Inflammatory macrophage treated with lipopolysaccharide for 1 hour (primary cell): ENCODE data around the gene TOGARAM1.
A peak's percentile ranks its signal among the peaks of the same experiment; 100 is the strongest.

Experiments used
- DNase-seq, 2 donors: peaks; one replicate each; pipeline ENCODE4 v3.0.0-alpha.2; 2020 to 2022

Gene TOGARAM1

DNA sequence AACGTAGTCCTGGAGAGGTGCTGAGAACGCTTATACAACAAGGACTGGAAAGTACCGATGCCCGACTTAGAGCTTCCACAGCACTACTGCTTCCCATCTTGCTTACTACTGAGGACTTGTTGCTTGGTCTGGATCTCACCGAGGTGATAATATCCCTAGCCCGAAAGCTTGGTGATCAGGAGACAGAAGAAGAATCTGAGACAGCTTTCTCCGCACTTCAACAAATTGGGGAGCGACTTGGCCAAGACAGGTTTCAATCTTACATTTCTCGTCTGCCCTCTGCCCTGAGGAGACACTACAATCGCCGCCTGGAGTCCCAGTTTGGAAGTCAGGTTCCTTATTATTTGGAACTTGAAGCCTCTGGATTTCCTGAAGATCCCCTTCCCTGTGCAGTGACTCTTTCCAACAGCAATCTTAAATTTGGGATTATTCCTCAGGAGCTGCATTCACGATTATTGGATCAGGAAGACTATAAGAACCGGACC lies 1.1 kb downstream of the TOGARAM1 start:
- peak in 1 of 2 donors; percentile 7 for DNase-seq

DNA sequence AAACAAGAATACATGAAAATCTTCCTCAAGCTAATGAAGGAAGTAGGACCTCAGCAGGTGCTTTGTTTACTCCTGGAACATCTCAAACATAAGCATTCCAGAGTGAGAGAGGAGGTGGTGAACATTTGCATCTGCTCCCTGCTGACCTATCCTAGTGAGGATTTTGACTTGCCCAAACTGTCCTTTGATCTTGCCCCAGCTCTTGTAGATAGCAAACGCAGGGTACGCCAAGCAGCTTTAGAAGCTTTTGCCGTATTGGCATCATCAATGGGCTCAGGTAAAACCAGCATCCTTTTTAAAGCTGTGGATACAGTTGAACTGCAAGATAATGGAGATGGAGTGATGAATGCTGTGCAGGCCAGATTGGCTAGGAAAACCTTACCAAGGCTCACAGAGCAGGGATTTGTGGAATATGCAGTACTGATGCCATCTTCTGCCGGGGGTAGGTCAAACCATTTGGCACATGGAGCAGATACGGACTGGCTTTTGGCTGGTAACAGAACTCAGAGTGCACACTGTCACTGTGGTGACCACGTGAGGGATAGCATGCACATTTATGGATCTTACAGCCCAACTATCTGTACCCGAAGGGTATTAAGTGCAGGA lies 1.9 kb downstream of the TOGARAM1 start:
- no peak for DNase-seq

DNA sequence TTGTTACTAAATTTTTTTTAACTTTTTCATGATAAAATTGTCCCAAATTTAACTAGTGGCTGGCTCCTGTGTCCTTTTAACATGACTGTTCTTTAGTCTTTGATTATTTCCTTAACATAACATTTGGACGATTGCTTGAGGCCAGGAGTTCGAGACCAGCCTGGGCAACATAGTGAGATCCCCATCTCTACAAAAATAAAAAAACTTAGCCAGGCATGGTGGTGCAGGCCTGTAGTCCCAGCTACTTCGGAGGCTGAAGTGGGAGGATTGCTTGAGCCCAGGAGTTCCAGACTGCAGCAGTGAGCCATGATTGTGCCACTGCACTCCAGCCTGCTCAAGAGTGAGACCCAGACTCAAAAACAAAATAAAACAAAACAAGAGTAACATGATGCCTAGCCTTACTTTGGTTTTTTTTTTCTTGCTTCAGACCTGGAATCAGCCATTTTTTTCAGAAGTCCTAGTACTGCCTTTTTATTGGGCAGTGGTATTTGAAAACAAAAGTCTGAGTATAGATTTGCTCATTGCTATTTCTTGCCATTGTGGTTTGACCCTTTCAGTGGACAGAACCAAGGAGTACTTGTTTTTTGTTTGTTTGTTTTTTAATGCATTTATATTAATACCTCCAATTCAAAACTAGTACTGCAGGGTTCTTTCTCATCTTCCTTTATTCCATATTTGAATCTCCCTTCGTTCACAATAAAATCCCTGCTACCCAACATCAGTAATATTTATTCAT lies 4.8 kb downstream of the TOGARAM1 start:
- no peak for DNase-seq

DNA sequence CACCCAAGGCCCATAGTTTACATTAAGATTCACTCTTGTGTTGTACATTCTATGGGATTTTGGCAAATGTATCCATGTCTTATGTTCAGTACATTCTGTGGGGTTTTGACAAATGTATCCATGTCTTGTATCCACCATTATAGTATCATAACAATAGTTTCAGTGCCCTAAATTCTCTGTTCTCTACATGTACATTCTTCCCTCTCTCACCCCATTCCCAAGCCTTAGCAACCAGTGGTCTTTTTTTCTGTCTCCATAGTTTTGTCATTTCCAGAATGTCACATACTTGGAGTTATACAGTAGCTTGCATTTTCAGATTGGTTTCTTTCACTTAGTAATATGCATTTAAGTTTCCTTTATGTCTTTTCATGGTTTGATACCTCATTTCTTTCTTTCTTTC lies 6.7 kb downstream of the TOGARAM1 start:
- DNase-seq, result no peak

DNA sequence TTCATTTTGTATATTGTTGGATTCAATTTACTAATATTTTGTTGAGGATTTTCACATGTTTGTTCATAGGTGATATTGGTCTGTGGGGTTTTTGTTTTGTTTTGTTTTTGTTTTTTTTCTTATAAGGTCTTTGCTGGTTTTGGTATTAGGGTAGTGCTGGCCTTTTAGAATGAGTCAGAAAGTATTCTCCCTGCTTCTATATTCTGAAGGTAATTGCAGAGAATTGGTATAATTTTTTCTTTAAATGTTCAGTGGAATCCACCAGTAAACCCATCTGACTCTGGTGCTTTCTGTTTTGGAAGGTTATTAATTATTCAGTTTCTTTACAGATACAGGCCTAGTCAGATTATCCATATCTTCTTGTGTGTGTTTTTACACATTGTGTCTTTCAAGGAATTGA lies 8.9 kb downstream of the TOGARAM1 start:
- no peak for DNase-seq

DNA sequence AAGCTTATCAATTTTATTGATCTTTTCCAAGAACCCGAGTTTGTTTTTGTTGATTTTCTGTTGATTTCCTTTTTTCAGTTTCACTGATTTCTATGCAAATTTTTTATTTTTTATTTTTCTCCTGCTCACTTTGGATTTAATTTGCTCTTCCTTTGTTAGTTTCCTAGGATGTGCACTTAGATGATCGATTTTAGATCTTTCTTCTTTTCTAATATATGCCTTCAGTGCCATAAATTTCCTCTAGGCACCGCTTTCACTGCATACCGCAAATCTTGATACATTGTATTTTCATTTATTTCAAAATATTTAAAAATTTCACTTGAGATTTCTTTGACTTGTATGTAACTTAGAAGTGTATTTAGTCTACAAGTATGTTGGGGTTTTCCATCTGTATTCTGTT lies 9.5 kb downstream of the TOGARAM1 start:
- DNase-seq, result no peak

DNA sequence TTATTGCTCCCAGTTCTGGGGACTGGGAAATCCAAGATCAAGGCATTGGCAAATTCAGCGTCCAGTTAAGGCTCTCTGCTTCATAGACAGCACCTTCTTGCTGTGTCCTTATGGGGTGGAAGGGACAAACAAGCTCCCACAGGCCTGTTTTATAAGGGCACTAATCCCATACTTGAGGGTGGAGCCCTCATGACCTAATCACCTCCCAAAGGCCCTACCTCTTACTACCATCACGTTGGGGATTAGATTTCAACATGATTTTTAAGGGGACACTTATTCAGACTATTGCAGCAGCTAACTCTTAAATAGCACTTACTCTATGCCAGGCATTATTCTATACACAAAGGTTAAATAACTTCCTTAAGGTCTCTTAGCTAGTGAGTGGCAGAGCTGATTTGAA lies 17.3 kb downstream of the TOGARAM1 start:
- DNase-seq, result no peak

DNA sequence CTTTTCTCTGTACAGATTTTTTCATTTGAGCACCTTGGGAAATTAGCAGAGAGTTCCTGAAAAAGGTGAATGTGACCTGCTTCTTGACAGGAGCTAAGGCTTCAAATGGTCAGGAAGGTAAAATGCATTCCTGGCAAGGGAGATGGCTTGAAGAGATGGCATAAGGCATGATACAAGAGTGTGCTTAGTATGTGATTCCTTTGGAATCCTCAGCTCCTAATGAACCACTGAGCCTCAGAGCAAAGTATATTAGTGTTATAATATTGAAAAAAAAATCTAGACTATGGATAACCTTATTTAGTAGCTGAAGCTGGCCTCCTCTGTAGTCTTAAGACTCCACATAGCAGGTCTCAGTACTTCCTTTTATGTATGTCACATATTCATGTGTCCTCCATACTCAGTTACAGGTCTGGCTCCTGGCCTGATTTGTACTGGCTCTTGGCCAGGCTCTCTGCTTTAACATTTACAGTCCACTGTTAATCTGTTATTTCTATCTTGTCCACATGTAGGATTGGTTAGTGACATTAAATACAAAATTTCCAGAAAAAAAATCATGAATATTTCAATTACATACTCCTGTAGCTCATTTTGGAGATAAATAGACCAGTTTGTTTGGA lies 17.9 kb downstream of the TOGARAM1 start:
- no peak for DNase-seq

DNA sequence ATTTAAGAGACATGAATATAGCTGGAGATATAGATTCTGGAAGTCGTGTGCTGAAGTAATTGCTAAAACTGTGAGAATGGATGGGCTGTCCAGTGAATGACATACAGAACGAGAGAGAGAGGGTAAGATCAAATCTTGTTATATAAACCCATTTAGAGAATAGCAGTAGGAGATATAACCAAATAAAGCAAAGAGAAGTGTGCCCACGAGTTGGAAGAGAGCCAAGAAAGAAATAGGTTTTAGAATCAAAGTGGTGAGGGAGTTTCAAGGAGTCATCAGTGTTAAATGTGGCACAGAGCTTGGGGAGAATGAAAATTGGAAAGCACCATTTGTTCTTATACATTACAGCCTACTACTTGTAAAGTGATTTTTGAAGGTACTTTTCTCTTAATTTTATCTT lies 19.2 kb downstream of the TOGARAM1 start:
- DNase-seq, result no peak

DNA sequence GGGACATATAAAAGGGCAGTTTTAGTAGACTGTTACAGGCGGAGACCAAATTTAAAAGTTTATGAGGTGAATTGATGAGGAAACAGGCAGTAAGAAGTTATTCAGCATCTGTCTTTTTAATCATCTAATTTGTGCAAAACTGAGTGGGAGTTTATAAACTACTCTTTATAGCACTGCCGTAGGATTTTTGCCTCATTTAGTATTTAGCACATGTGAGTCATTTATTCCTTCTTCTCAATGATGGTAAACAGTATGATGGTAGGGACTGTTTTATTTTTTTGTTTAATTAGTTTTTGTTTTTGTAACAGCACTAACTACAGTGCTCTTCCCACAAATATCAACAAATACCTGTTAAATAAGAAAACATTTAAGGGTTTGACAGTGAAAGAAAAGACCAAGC lies 20.6 kb downstream of the TOGARAM1 start:
- no peak for DNase-seq

DNA sequence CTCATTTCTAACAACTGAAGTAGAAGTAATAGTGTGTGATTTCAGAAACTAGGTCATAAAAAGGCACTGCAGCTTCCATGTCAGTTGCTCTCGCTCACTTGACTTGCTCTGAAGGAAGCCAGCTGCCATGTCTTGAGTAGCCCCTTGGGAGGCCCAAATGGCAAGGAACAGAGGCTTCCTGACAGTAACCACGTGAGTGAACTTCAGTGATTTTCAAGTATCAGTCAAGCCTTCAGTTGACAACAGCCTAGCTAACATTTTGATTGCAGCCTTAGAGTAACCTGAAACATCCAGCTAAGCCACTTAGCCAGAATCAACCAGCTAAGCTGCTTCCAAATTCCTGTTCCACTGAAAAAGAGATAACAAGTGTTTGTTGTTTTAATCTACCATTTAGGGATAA lies 26.7 kb downstream of the TOGARAM1 start:
- no peak for DNase-seq

DNA sequence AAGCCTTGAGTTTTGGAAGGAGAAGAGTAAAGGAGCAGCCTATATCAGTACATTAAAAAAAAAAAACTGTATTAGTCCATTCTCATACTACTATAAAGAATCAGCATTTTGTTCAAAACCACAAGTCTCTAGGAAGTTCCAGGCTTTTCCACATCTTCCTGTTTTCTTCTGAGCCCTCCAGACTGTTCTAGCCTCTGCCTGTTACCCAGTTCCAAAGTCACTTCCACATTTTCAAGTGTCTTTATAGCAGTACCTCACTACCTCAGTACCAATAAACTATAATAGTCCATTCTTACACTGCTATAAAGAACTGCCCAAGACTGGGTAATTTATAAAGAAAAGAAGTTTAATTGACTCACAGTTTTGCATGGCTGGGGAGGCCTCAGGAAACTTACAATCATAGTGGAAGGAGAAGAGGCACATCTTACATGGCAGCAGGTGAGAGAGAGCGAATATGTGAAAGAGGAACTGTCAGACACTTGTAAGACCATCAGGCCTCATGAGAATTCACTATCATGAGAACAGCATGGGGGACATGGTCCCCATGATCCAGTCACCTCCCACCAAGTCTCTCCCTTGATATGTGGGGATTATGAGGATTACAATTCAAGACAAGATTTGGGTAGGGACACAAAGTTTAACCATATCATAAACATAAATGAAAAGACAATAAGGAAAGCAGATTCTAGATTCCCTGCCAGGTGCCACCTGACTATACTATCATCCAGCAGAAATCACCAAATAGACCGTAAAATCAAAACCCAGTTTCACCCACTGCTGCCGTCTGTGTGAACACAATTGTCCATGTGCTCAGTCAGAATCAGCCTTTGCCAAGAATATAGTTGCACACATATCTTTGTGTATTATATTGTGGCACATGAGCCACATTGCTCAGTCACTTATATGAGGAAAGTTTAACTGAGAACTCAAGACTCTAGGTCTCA lies 27.8 kb downstream of the TOGARAM1 start:
- DNase-seq, result peak; percentile 67 to 69

DNA sequence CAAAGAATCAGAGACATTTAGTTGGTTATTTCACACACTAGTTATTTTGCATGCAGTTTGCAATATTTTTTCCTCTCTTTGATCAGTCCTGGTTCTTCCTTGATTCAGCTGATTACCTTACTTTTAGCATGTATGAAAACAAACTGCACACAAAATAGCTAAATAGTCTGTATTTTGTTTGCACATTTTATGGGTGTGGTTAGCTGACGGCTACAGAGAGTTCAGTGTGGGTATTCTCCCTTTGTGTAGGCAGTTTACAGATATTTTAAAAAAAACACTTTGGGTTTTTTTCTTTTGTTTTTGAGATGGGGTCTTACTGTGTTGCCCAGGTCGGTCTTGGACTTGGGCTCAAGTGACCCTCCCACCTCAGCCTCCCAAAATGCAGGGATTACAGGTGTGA lies 28.5 kb downstream of the TOGARAM1 start:
- DNase-seq, result no peak

DNA sequence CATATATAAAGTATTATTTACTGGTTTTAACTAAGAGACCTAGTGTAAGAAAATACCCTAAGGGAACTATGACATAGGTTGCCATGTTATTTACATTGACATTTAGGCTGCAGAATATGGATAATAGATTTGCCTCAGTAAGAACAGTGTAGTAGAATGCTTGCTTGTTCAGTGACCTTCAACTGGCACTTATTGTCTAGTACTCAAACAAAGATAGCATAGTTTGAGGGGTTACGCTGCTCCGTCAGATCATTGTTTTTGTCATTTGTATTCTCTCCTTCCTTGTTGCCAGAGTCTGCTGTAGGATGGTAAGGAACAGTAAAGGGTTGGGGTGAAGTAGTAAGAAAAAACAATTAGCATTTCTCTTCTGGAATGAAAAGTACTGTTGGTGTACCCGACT lies 33.2 kb downstream of the TOGARAM1 start:
- no peak for DNase-seq

DNA sequence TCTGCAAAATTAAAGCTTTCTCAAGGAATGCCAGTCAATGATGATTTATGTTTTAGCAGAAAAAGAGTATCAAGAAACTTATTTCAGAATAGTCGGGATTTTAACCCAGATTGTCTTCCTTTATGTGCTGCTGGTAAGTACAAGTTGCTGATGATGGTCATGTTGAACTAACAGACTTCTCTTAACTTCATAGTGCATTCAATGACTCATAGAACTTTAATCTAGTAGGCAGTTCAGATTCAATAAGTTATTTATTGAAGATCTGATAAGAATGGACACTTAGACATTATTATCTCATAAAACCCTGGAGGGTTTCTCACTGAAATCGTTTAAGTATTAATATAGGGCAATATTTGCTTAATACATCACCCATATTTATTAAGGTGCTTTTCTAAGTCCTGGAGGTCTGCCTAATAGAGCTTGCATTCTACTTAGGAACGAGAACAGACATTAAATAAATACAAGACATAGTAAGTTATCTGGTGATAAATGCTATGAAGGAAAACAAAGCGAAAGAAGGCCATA lies 33.8 kb downstream of the TOGARAM1 start:
- no peak for DNase-seq

DNA sequence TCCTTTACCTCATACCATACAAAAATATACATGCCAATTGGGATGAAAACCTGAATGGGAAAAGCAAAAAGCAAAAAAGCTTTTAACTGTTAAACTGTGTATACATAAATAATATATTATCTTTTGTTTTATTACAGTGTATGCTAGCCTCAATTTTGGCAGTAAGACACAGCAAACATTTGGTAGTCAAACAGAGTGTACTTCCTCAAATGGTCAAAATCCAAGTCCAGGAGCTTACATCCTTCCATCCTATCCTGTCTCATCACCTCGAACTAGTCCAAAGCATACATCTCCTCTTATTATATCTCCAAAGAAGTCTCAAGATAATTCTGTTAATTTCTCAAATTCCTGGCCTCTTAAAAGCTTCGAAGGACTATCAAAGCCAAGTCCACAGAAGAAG lies 41.9 kb downstream of the TOGARAM1 start:
- DNase-seq, result no peak

DNA sequence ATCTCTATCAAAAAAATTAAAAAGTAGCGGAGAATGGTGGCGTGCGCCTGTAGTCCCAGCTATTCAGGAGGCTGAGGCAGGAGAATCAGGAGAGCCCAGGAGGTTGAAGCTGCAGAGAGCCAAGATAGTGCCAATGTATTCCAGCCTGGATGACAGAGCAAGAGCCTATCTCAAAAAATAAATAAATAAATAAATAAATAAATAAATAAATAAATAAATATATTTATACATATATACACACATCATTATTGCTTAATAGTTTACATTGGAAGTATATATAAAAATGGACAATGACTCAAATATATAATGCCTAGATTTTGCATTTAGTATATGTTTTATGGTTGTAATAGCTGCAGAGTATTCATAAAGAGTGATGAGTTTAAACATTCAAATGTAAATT lies 53.1 kb downstream of the TOGARAM1 start:
- DNase-seq, result no peak

DNA sequence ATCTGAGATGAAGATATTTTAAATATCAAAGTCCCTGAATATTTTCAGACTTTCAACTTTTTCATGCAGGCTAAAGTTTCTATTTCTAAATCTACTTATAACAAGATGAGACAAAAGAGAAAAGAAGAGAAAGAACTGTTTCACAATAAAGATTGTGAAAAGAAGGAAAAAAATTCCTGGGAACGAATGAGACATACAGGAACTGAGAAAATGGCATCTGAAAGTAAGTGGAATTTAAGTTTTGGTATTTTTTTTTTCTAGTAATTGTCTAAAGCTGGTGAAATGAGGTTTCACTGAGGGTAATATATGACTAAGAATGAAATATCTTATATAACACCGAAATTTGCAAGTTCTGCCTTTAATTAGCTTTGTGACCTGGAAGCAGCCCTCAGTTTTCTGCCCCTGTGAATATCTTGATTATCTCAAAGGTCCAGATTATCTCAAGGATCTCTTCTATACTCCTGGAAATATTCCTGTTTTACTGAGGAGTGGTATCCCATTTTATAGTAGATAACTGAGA lies 66.2 kb downstream of the TOGARAM1 start:
- DNase-seq, result no peak

DNA sequence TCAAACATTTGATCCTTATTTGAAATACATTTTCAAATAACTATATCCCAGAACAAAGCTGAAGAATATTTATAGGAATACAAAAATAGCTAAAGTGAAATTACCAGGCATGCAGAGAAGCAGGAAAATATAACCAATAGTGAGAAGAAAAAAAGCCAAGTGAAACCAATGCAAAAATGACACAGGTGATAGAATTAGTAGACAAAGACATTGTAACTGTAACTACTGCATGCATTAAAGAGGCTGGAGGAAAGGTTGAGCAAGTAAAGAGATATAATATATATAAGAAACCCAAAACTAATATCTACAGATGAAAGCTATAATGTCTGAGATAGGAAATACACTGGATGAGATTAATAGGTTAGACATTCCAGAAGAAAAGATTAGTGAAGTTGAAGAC lies 72.7 kb downstream of the TOGARAM1 start:
- no peak for DNase-seq

DNA sequence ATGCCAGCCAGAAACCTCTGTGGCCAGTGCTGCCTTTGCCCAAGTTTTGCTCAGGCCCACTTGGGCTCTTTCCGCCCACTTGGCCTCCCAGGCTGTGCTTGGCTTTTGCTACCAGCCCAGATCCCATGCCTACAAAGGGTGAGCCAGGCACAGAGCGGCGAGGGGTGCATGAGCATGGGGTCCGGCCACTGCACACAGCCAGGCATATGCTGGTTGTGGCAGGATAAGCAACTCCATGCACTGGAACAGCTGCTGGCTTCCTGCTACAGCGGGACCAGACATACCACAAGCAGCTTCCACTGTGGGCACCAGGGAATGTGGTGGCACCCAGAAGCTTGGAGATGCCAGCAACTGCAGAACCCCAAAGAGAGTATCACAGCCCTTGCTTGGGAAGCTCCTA lies 76.3 kb downstream of the TOGARAM1 start:
- DNase-seq, result no peak

DNA sequence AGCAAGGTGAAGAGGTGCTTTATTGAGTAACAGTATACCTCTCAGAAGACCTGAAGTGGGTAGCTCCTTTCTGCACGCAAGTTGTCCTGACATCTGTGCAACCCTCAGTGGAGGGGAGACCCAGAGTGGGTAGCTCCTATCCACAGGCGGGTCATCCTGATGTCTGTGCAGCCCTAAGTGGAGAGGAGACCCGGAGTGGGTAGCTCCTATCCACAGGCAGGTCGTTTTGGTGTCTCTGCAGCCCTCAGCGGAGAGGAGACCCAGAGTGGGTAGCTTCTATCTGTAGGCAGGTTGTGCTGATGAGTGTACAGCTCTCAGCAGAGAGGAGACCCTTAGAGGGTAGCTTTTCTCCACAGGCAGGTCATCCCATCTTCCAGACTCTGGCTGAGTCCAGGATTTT lies 76.9 kb downstream of the TOGARAM1 start:
- DNase-seq, result no peak

DNA sequence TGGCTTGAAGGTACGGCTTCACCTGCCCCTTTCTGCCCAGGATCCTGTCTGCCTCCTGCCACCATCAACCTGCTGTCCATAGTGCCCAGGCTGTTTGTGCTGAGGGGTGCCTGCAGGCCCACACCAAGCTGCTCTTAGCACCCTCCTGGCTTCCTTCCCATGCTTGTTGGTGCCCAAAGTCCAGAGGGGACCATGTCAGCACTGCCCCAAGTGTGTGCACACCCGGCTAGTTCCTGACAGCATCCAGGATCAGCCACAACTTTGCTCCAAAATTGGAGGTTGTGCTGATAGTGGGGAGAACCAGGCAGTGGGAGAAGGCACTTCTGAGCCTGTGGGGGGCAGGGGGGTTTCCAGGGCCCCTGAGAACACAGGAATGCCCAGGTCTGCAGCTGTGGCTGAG lies 77.4 kb downstream of the TOGARAM1 start:
- DNase-seq, result no peak

DNA sequence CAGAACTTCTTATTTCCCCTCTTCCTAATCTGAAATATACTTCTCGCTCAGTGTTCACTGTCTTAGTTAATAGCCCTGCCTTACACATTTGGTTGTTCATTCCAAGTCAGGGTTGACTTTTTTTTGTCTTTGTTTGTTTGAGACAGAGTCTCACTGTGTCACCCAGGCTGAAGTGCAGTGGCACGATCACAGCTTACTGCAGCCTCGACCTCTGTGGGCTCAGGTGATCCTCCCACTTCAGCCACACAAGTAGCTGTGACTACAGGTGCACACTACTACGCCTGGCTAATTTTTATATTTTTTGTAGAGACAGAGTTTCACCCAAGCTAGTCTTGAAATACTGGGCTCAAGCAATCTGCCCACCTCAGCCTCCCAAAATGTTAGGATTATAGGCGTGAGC lies 79.7 kb downstream of the TOGARAM1 start:
- DNase-seq, result no peak
